Heart left ventricle (tissue), 13 donors: ENCODE measurements around the gene ABR.
"Not testable (repeated sequence)": the region's sequence is repeated elsewhere in the genome, so short reads cannot be mapped to it uniquely, and the experiment has no call there.

ENCODE experiments used
- CTCF ChIP-seq, 12 donors: fragments of 200-600 bp; sonication (generic) in 4 of 12; IDR thresholded peaks; one replicate each; pipeline versions ENCODE4 v1.5.0 to v1.8.0; 2018 to 2022; ENCODE audit warnings: antibody characterized with exemption in 12 of 12, mild to moderate bottlenecking in 5 of 12
- POLR2A ChIP-seq, 2 donors: fragments of 450-650 bp; IDR thresholded peaks; one replicate each; pipeline ENCODE4 v1.6.1; 2017; ENCODE audit warnings: antibody characterized with exemption in 2 of 2, mild to moderate bottlenecking in 2 of 2, moderate library complexity in 2 of 2
- donor health status: ischemic (EF 13 %, LVEDD 7.1; RV severe dilation, severe dysfunction).
- donor health status: DM: no; HTN: yes; CAD: no.
- donor health status: DM: no; HTN: no; CAD: no.
- donor health status: ischemic (EF 25% LVEDD 6.9; RV normal size, moderate dysfunction).
- donor health status: ischemic (EF 25% LVEDD 5.7; RV mildly dilated, moderate dysfunction).
- donor health status: ischemic (EF 35%, LVEDD 5.7; RV mildly dilated, moderate dysfunction).
- donor health status: nonischemic (EF 11% LVEDD 7.7; RV severe dilation, severe dysfunction).
- donor health status: DM: yes; HTN: yes; CAD: no.
- donor health status: PGD.
- donor health status: ischemic (EF 29% LVEDD 5.4; RV normal size, mild dysfunction).
- donor health status: nonischemic (EF 23%, LVEDD 6.1; RV moderate dilation, normal function).

- not testable (repeated sequence) for TF ChIP-seq CTCF, POLR2A (IDR thresholded peaks at IDR 0.05)
These were observed 81.6 kb downstream of the ABR start for GRCh38 chr17:1097972-1098744.
